ENCODE data around the gene CA9.
A peak's percentile ranks its signal among the peaks of the same experiment; 100 is the strongest.

Gene CA9

DNA sequence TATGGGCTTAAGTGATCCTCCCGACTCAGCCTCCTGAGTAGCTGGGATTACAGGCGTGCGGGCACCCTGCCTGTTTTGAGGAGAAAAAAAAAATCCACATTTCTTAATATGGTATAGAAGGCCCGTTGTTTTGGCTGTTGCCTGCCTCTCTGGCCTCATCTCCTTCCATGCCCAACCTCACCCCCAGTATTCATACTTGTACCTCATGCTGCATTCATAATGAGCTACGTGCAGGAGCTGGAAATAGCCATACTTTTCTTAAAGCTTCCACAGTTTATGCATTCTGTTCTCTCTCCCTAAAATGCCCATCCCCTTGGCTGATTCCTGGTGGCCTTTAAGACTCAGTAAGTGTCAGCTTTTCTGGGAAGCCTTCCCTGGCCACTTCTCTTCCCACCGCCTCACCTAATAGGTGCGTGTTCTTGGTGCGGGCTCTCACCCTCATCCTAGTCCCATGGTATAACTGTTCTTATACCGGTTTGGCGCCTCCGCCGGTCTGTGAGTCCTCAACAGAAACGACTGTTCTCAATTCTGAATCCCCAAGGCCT, 18.1 kb downstream of the CA9 start:
- no peak for DNase-seq (ENCODE audit: low read depth)

GRCh38 chr9:35695943-35696401, 22.2 kb downstream of the CA9 start:
- DNase-seq (ENCODE audit: low read depth), result peak; percentile 73

DNA sequence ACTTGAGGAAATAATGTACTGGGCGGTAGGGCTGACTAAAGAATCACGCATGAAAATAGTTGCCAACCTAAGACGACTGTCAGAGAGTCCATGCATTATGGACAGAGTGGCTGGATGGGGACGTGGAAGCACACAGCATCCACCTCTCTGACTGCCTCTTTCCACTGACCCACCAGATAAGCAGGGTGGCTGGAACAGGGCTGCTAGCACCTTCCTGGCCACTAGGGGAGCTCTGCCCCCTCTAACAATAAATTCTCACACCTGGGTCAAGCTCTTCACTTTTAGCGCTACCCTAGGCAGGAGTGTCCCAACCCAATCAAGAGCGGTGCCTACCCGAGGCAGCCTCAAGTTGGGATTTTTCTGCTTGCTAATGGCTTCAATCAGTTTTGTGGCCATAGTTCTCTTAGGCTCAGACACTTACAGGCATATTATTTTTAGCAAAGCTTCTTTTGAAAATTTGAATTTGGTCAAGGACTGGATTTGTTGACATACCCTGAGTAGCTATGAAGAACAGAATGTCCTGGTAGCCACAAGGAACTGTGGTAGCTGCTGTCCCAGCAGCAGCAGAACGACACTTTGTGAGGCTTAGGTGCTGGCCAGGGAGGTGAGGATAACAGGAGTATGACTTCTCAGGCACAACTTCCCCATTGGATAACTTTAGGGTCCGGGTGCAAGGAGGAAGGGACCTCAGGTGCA, 22.9 kb downstream of the CA9 start:
- DNase-seq (ENCODE audit: low read depth), result peak; percentile 54

DNA sequence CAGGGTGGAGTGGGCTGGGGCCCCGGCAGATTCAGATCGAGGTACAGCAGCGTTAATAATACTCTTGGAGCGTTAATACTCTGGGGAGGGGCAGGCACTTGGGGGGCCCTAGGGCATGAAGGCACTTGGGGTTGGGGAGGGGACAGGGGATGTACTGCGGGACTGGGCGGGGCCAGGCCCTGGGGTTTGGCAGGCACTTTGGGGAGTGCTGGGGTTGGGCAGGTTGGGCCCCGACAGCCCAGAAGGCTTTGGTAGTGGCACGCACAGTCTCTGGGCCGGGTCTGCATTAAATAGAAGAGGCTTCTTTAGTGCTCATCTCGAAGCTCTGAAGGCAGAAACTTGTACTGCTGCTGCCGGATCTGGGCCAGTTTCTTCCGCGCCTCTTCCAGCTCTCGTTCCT, 23.8 kb downstream of the CA9 start:
- DNase-seq (ENCODE audit: low read depth), result no peak

DNA sequence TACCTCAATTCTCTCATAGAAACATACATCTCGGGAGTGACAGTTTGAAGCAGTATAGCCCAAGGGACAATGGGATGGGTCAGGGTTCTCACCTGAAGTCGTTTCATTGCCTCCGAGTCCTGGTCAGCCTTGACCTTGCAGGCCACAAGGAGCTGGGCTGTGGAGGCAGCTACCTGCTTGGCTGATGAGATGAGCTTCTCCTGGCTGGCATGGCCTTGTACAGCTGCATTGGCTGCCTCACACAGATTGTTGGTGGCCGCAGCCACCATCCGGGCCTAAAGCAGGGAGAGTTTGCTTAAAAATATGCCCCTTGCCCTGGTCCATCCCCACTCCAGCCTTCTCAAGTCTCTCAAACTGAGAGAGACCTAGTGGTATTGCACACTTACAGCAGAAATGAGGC, 24.5 kb downstream of the CA9 start:
- no peak for DNase-seq (ENCODE audit: low read depth)

- no peak for DNase-seq (ENCODE audit: low read depth)
Measured at GRCh38 chr9:35700031-35700430, 26.3 kb downstream of the CA9 start.

DNA sequence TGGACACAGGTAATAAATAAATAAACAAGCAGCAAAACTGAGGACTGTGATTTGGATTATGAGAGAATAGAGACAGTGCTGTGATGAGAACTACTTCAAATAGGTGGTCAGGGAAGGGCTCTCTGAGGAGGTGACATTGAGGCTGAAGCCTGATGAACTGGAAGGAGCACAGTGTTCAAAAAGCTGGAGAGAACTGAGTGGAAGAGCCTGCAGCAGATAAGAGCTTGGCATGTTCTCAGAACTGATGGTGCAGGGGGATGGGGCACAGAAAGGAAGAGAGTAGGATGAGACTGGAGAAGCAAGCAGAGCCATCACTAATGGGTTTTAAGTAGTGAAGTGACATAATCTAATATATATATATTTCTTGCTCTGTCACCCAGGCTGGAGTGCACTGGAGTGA, 27.2 kb downstream of the CA9 start:
- no peak for DNase-seq (ENCODE audit: low read depth)

- DNase-seq (ENCODE audit: low read depth), result peak; percentile 29
Measured at GRCh38 chr9:35702696-35703095, 29.0 kb downstream of the CA9 start.

DNA sequence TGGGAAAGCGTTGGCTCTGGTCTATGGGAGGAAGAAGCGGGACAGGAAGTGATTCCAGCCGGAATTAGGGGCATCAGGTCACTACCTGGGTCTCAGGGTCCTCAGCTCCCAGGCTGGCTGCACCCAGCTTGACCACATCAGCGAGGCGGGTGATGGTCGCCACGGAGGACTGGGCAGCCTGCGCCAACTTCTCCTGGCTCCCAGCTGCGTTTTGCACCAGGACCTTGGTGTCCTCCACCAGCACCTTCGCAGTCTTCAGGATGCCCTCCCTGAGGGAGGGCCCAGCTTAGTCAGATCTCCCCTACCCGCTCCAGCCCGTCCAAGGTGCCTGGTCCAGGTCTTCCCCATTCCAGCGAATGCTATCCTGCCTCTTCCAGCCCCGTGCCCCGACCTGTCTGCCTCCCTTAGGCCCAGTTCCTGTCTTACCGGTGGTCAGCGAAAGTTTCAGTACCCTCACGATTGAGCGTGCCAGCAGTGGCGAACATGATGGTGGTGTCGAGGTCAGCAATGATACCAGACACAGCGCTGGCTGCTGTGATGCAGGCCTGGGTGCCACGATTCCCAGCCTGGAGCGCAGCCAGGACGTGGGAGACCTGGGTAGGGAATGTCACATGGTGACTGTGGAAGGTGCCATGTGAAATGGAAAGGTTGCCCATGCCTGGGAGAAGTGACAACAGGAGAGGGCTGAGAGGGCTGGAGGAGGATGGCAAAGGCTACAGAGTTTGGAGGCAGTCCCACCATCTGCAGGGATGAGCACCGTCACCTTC, 30.4 kb downstream of the CA9 start:
- DNase-seq (ENCODE audit: low read depth), result no peak

DNA sequence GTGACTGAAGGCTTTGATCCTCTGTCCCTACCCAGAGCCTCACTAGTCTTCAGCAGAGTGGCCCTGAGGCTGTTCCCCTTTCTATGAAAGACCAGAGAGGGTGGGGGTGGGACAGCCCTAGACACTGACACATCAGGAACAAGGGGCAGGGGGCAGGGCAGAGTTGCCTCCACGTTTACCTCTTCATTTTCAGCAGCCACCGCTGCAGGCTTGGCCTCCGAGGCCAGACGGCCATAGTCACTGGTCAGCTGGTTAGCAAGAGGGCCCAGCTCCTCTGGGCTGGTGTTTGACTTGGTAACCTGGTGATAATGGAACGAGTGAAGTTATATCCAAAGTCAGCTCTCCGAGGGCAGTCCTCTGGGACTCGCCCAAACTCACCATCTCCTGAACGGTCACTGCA, 31.6 kb downstream of the CA9 start:
- no peak for DNase-seq (ENCODE audit: low read depth)

DNA sequence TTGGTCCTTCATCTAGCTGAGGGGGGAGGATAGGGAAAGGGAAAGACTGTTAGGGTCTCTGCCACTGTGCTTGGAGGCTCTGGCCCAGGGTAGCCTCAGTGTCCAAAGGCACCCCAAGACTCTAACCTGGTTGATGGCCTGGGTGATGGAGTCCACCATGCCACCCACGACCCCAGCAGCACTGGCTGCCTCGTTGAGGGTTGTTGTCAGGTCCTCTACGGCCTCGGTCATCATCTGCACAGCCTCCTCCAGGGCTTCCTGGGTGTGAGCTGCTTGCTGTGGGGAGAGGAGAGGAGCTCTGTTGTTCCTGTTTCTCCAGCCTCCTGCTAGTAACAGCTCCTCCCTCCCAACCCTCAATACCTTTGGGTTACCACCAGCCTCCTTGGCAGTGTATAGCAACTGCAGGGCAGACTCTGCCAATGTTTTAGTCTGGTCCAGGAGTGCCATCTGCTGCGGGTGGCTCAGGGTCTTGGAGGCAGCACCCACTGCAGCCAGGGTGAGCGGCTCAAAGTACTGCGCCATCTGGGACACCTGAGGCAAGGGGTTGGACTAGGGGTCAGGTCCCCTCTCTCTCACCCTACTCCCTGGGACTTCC, 32.2 kb downstream of the CA9 start:
- no peak for DNase-seq (ENCODE audit: low read depth)

- DNase-seq (ENCODE audit: low read depth), result no peak
Measured at GRCh38 chr9:35706951-35707350, 33.2 kb downstream of the CA9 start.

GRCh38 chr9:35708146-35708545, 34.4 kb downstream of the CA9 start:
- no peak for DNase-seq (ENCODE audit: low read depth)

GRCh38 chr9:35710818-35711500, 37.2 kb downstream of the CA9 start:
- no peak for DNase-seq (ENCODE audit: low read depth)

- no peak for DNase-seq (ENCODE audit: low read depth)
Measured at GRCh38 chr9:35711501-35712428, 38.0 kb downstream of the CA9 start.

- no peak for DNase-seq (ENCODE audit: low read depth)
Measured at GRCh38 chr9:35712762-35713400, 39.2 kb downstream of the CA9 start.

DNA sequence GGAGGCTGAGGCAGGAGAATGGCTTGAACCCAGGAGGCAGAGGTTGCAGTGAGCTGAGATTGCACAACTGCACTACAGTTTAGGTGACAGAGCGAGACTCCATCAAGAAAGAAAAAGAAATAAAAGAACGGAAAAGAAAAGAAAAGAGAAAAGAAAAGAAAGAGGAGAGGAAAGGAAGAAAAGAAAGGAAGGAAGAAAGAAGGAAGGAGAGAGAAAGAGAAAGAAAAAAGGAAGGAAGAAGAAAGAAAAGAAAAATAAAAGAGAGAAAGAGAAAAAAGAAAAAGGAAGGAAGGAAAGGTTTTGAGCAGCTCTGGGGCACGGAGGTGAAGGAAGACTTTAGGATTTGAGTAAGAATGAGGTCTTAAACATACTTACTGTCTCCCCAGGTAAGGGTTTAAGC, 39.9 kb downstream of the CA9 start:
- no peak for DNase-seq (ENCODE audit: low read depth)

- DNase-seq (ENCODE audit: low read depth), result no peak
Measured at GRCh38 chr9:35714123-35714522, 40.4 kb downstream of the CA9 start.

DNA sequence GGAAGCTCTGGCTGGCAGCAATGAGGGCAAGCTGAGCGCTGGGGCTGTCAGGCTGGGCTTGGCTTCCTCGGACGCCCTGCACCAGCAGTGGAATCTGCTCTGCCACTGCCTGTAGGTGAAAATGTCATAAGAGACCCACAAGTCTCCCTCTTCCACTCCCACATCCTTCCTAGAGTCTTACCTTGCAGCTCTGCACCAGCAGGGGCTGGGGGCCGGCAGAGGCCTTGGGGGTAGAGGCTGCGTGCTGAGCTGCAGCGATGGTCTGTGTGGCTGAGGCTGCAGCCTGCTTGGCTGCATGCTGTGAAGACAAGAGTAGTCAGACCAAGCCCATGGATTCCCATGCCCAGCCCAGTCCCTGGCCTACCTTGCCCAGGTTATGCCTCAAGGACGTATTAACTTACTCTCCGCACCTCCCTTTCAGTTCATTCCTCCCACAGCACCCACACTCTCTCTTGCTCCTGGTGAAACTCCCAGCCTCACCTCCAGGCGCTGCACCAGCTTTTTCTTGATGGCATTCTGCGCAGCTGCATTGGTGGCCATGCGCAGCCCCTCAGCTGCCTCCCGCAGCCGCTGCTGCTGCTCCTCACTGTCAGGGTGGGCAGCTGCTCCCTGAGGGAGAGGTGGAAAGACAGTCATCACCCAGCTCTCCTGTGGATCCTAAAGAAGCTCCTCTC, 41.0 kb downstream of the CA9 start:
- DNase-seq (ENCODE audit: low read depth), result no peak

DNA sequence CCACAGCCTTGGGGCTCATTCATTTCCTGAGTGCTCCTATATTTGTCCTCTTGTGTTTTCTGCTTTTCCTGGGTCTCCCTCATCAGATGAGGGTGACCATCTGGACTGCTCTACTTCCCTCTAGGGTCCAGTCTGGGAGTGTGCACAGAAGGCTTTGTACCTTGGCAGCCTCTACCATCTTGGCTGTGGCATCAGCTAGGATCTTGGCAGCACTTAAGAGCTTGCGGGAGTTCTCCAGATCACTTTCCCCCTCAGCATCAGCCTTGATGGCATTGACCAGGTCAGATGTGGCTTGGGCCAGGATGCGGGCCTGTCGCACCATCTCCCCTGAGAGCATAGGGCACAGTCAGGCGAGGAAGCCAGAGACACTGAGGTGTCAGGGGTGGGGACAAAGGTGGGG, 42.5 kb downstream of the CA9 start:
- no peak for DNase-seq (ENCODE audit: low read depth)
